Gastroesophageal sphincter (tissue), 3 donors: Measurements from ENCODE around the gene TXNDC11.

Experiments
- CTCF ChIP-seq, 4 experiments: fragments of 200-600 bp in 2 of 4; fragments of 450-650 bp in 2 of 4; sonication (generic) in 1 of 4; IDR thresholded peaks; one replicate each; pipeline ENCODE4 v1.5.1; 2017 to 2019; ENCODE audit warnings: antibody characterized with exemption in 4 of 4, mild to moderate bottlenecking in 2 of 4, moderate library complexity in 2 of 4
- POLR2A ChIP-seq, 2 donors: fragments of 450-650 bp; IDR thresholded peaks; one replicate each; pipeline ENCODE4 v1.6.1; 2017; ENCODE audit warnings: antibody characterized with exemption in 2 of 2, mild to moderate bottlenecking in 2 of 2, moderate library complexity in 1 of 2
- POLR2AphosphoS5 ChIP-seq: sonication (generic); formaldehyde crosslinking; IDR thresholded peaks from one replicate; pipeline ENCODE4 v1.6.1; 2017; ENCODE audit warnings: antibody characterized with exemption

GRCh38 chr16:11740567-11740966, 2.1 kb downstream of the TXNDC11 start:
- TF ChIP-seq CTCF (IDR thresholded peaks at IDR 0.05) (no peak), POLR2AphosphoS5 (no peak), POLR2A (IDR thresholded peaks at IDR 0.05) (no peak)
